ENCODE measurements around the gene EMC7.

The EMC7 gene

GRCh38 chr15:34064438-34064837 lies 37.2 kb downstream of the EMC7 start:
- H3K27me3 ChIP-seq (replicated peaks) = no peaks in the 10 kb centered on the region
- H3K4me3 ChIP-seq (ENCODE audit: low read depth, low read length) = no peak overlapping the region
- H3K36me3 ChIP-seq (replicated peaks) = no peaks in the 10 kb centered on the region
- DNase-seq = no peak
- in situ Hi-C loops (cut with HindIII; ENCODE audit: low pct_ligation_motif_present, low sequenced_read_pairs) = no loop called here
- H3K27ac ChIP-seq = no peak overlapping the region
- TF ChIP-seq CTCF (IDR thresholded peaks at IDR 0.05; ENCODE audit: low read depth, low read length, missing control alignments) = no peak

- DNase-seq = no peak
- Histone ChIP-seq H3K27ac (no peak overlapping the region), H3K36me3 (replicated peaks) (no peaks in the 10 kb centered on the region), H3K4me3 (ENCODE audit: low read depth, low read length) (no peak overlapping the region), H3K27me3 (replicated peaks) (no peaks in the 10 kb centered on the region)
- in situ Hi-C loops (cut with HindIII; ENCODE audit: low pct_ligation_motif_present, low sequenced_read_pairs) = no loop called here
- no peak for TF ChIP-seq CTCF (IDR thresholded peaks at IDR 0.05; ENCODE audit: low read depth, low read length, missing control alignments)
Observed at GRCh38 chr15:34059946-34060345, 41.7 kb downstream of the EMC7 start.

- Histone ChIP-seq H3K4me3 (ENCODE audit: low read depth, low read length) (no peak overlapping the region), H3K27ac (no peak overlapping the region), H3K36me3 (replicated peaks) (no peaks in the 10 kb centered on the region), H3K27me3 (replicated peaks) (no peaks in the 10 kb centered on the region)
- TF ChIP-seq CTCF (IDR thresholded peaks at IDR 0.05; ENCODE audit: low read depth, low read length, missing control alignments) = no peak
- DNase-seq = no peak
- in situ Hi-C loops (cut with HindIII; ENCODE audit: low pct_ligation_motif_present, low sequenced_read_pairs) = no loop called here
Observed at GRCh38 chr15:34059476-34059875, 42.2 kb downstream of the EMC7 start.

GRCh38 chr15:34056911-34057310 lies 44.8 kb downstream of the EMC7 start:
- DNase-seq = no peak
- H3K36me3 ChIP-seq (replicated peaks) = no peaks in the 10 kb centered on the region
- no peaks in the 10 kb centered on the region for H3K27me3 ChIP-seq (replicated peaks)
- H3K4me3 ChIP-seq (ENCODE audit: low read depth, low read length) = no peak overlapping the region
- no peak for TF ChIP-seq CTCF (IDR thresholded peaks at IDR 0.05; ENCODE audit: low read depth, low read length, missing control alignments)
- peak overlapping the region; percentile 84 for H3K27ac ChIP-seq
- in situ Hi-C loops (cut with HindIII; ENCODE audit: low pct_ligation_motif_present, low sequenced_read_pairs) = no loop called here

- H3K27ac ChIP-seq = peak overlapping the region; percentile 84
- H3K4me3 ChIP-seq (ENCODE audit: low read depth, low read length) = no peak overlapping the region
- no peak for TF ChIP-seq CTCF (IDR thresholded peaks at IDR 0.05; ENCODE audit: low read depth, low read length, missing control alignments)
- no peaks in the 10 kb centered on the region for H3K36me3 ChIP-seq (replicated peaks)
- DNase-seq = peak; percentile 45
- in situ Hi-C loops (cut with HindIII; ENCODE audit: low pct_ligation_motif_present, low sequenced_read_pairs) = no loop called here
- H3K27me3 ChIP-seq (replicated peaks) = no peaks in the 10 kb centered on the region
Observed at GRCh38 chr15:34055868-34056595, 45.6 kb downstream of the EMC7 start.

Data from brain microvascular endothelial cell (primary cell).